GM18502 (cell line): ENCODE measurements around the gene AMMECR1.

Experiments used
- ATAC-seq: cut with Tn5 transposase; IDR thresholded peaks from one replicate; pipeline ENCODE4 v1.9.1; 2021; ENCODE audit warnings: mild to moderate bottlenecking; ENCODE audit not compliant: unreplicated experiment, poor library complexity

The AMMECR1 gene

DNA sequence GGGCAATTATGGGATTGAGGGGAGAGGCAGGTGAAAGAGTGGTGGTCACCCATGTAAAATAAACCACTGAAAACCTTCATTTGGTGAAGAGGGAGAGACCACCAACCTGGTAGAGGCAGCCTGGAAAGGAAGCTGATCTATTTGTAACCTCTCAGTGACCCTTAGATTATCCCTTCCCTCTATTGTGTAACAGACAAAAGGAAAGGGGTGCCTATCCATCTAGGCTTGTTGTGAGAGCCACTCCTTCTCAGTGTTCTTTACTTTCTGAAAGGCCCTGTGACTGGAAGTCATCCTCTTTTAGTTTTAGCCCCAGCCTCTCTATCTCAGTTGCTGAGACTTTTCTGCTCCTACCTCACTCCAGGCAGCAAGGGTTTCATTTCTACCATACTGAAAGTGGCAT is 172.6 kb downstream of the AMMECR1 start:
- ATAC-seq: no peak
